GM23338 (cell line): ENCODE data around the gene PRKAR1B. TPM values are rescaled to one million over a fixed set of nuclear protein-coding genes. Genes with fewer than 3 reads are reported as not detected.

Experiments
- ATAC-seq: fragments of 200-7000 bp; cut with Tn5 transposase; 3 replicates; pipeline ENCODE4 v1.9.1; 2020
- DNase-seq: peaks from one replicate; pipeline ENCODE4 v3.0.0-alpha.2; 2015; ENCODE audit warnings: low spot score
- H2AFZ ChIP-seq: fragments of 200-600 bp; sonication (generic); 2 replicates; pipeline ENCODE4 v1.8.0; 2016; ENCODE audit warnings: antibody characterized with exemption, mild to moderate bottlenecking, moderate library complexity
- H3F3A ChIP-seq: fragments of 200-600 bp; sonication (generic); replicated peaks from 2 replicates; pipeline ENCODE4 v1.8.0; 2017; ENCODE audit warnings: antibody characterized with exemption, mixed run types, low read depth
- H3K27ac ChIP-seq: fragments of 200-600 bp; sonication (generic); 2 replicates; pipeline ENCODE4 v1.6.1; 2016; ENCODE audit warnings: low read depth
- H3K27me3 ChIP-seq: fragments of 200-600 bp; sonication (generic); 2 replicates; pipeline ENCODE4 v1.8.0; 2016; ENCODE audit warnings: mild to moderate bottlenecking, mixed run types, moderate library complexity; ENCODE audit not compliant: insufficient read depth
- H3K36me3 ChIP-seq: fragments of 200-600 bp; sonication (generic); 2 replicates; pipeline ENCODE4 v1.8.0; 2016; ENCODE audit warnings: mild to moderate bottlenecking; ENCODE audit not compliant: insufficient read depth
- H3K4me1 ChIP-seq: fragments of 200-600 bp; sonication (generic); 2 replicates; pipeline ENCODE4 v1.8.0; 2016; ENCODE audit warnings: mild to moderate bottlenecking, moderate library complexity; ENCODE audit not compliant: insufficient read depth
- H3K4me2 ChIP-seq: fragments of 200-600 bp; sonication (generic); 2 replicates; pipeline ENCODE4 v1.7.1; 2017; ENCODE audit warnings: mixed run types
- H3K4me3 ChIP-seq: fragments of 200-600 bp; sonication (generic); 2 replicates; pipeline ENCODE4 v1.6.1; 2016; ENCODE audit warnings: mixed run types
- H3K79me2 ChIP-seq: fragments of 200-600 bp; sonication (generic); replicated peaks from 2 replicates; pipeline ENCODE4 v1.8.0; 2017; ENCODE audit warnings: mild to moderate bottlenecking; ENCODE audit not compliant: insufficient read depth
- H3K9me2 ChIP-seq: fragments of 200-600 bp; sonication (generic); 2 replicates; pipeline ENCODE4 v1.8.0; 2017; ENCODE audit not compliant: insufficient read depth
- H4K20me1 ChIP-seq: fragments of 200-600 bp; sonication (generic); replicated peaks from 2 replicates; pipeline ENCODE4 v1.8.0; 2017; ENCODE audit warnings: mild to moderate bottlenecking; ENCODE audit not compliant: insufficient read depth
- H3K27ac Mint-ChIP-seq: 2 replicates; pipeline ENCODE4 v1.8.0; 2020; ENCODE audit warnings: inconsistent platforms, mild to moderate bottlenecking, moderate library complexity, mixed read lengths
- H3K27me3 Mint-ChIP-seq: 3 replicates; pipeline ENCODE4 v1.8.0; 2022; ENCODE audit warnings: low read depth, mild to moderate bottlenecking, moderate library complexity, mixed read lengths, inconsistent platforms; ENCODE audit not compliant: insufficient read depth, poor library complexity
- H3K36me3 Mint-ChIP-seq: 3 replicates; pipeline ENCODE4 v1.8.0; 2021; ENCODE audit warnings: low read depth, mild to moderate bottlenecking, inconsistent platforms, moderate library complexity, mixed read lengths
- H3K4me1 Mint-ChIP-seq: 3 replicates; pipeline ENCODE4 v1.8.0; 2020; ENCODE audit warnings: mild to moderate bottlenecking, inconsistent platforms, mixed read lengths
- H3K4me3 Mint-ChIP-seq: 3 replicates; pipeline ENCODE4 v1.8.0; 2021; ENCODE audit warnings: moderate library complexity, mild to moderate bottlenecking, inconsistent platforms, mixed read lengths
- H3K9me3 Mint-ChIP-seq: 3 replicates; pipeline ENCODE4 v1.8.0; 2020; ENCODE audit warnings: moderate library complexity, mild to moderate bottlenecking, inconsistent platforms, mixed read lengths
- CREB1 ChIP-seq: fragments of 250-450 bp; sonication (Bioruptor Pico); IDR thresholded peaks from 2 replicates; pipeline ENCODE4 v1.5.0; 2020; ENCODE audit warnings: low read depth, mild to moderate bottlenecking, moderate library complexity
- EZH2 ChIP-seq: fragments of 200-600 bp; sonication (generic); IDR thresholded peaks from one replicate; pipeline ENCODE4 v1.8.0; 2017; ENCODE audit warnings: antibody characterized with exemption, mild to moderate bottlenecking, low read depth; ENCODE audit not compliant: unreplicated experiment
- EZH2phosphoT487 ChIP-seq: fragments of 200-600 bp; sonication (generic); IDR thresholded peaks from one replicate; pipeline ENCODE4 v1.8.1; 2018; ENCODE audit warnings: antibody characterized with exemption; ENCODE audit not compliant: unreplicated experiment
- JUNB ChIP-seq: IDR thresholded peaks from one replicate; pipeline ENCODE4 v1.6.1; 2016; ENCODE audit warnings: antibody characterized with exemption; ENCODE audit not compliant: unreplicated experiment
- NANOG ChIP-seq: IDR thresholded peaks from 2 replicates; pipeline ENCODE4 v1.6.1; 2016; ENCODE audit warnings: antibody characterized with exemption, borderline replicate concordance
- POLR2AphosphoS5 ChIP-seq: IDR thresholded peaks from 2 replicates; pipeline ENCODE4 v1.6.1; 2016; ENCODE audit warnings: antibody characterized with exemption, low read depth
- STAT1 ChIP-seq: IDR thresholded peaks from one replicate; pipeline ENCODE4 v1.6.1; 2016; ENCODE audit warnings: antibody characterized with exemption; ENCODE audit not compliant: unreplicated experiment
- ZNF114 ChIP-seq: fragments of 250-450 bp; sonication (Bioruptor Pico); IDR thresholded peaks from 2 replicates; pipeline ENCODE4 v1.5.0; 2020; ENCODE audit warnings: mild to moderate bottlenecking, moderate library complexity
- ZNF331 ChIP-seq: fragments of 250-450 bp; sonication (Bioruptor Pico); IDR thresholded peaks from 2 replicates; pipeline ENCODE4 v1.5.0; 2020; ENCODE audit warnings: low read depth, mild to moderate bottlenecking, moderate library complexity
- polyA plus RNA-seq: library from polyadenylated mRNA; unstranded; fragments of >200 nt; fragmentation: Nextera tagmentation; extraction: Ambion mirVana; gene quantifications from 2 replicates; pipeline ENCODE4 v1.2.1, GENCODE V29; 2016
- total RNA-seq: library from RNA; depleted of rRNA; stranded (reverse); fragments of >200 nt; shearing (Covaris generic); gene quantifications from 2 replicates; pipeline ENCODE4 v1.2.3, GENCODE V29; 2014
- TF ChIP-seq, protein P1 (sequence below), 2 experiments: fragments of 200-600 bp in 1 of 2; sonication (generic) in 1 of 2; conservative IDR thresholded peaks; 2 replicates each; pipeline versions ENCODE4 v1.5.1 to v1.6.1; 2016 to 2017; ENCODE audit warnings: antibody characterized with exemption in 2 of 2, low read depth in 2 of 2, mild to moderate bottlenecking in 2 of 2, moderate library complexity in 1 of 2
- TF ChIP-seq, protein P2 (sequence below): fragments of 250-450 bp; sonication (Bioruptor Pico); IDR thresholded peaks from 2 replicates; pipeline ENCODE4 v1.5.0; 2020; ENCODE audit warnings: mild to moderate bottlenecking, moderate library complexity
- TF ChIP-seq, protein P3 (sequence below): IDR thresholded peaks from one replicate; pipeline ENCODE4 v1.6.1; 2018; ENCODE audit warnings: antibody characterized with exemption; ENCODE audit not compliant: unreplicated experiment

PRKAR1B gene
- total and polyA plus RNA-seq, 2 experiments from 2014 or later, result 35.7 to 36.7 TPM

DNA sequence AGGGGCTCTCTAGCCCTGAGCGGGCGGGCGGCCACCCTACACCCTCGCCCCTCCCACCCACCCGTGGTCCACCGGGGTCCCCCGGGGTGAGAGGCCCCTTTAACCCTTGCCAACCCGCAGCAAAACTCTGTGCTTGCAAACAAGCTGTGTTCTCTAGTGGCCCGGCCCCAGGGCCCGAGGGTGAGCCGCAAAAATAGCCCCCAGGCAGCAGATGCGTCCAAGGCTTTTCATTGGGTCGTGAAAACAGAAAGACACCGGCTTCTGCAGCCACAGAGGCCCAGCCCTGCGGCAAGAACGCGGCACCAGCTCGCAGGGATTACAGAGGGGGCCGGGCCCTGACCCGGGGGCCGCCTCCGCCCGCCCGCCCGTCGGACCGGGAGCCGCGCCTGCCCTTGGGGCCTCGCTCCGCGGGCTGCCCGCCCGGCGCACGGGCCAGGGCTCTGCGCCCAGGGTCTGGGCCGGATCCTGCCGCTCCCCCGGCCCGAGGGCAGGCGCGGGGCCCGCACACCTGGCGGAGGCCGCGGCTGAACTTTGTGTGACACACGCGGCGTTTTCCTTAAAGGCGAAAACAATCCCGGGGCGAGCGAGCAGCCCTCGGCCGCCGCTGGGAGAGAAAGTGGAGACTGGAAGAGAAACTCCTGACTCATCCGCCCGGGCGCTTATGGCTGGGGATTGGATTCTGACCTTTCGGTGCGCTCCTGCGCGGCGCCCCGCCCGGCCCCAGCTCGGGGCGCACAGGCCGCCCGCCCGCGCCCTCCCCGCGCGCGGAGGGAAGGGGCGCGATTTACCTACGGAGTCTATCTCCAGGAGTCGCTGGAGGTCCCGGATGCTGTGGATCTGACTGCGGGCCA, 210.2 kb downstream of the PRKAR1B start:
- no peaks in the 10 kb centered on the region; the same call in 1 of the 2 replicates for H4K20me1 ChIP-seq
- peaks cover 50% of the 10 kb centered on the region for H3K79me2 ChIP-seq
- ATAC-seq (no peak), DNase-seq (peak; percentile 65)
- peak overlapping the region; percentile 94 for H3K4me3 ChIP-seq
- no peak for TF ChIP-seq NANOG
- TF ChIP-seq EZH2, result no peak
- no peak for TF ChIP-seq JUNB
- TF ChIP-seq, protein P1, sequence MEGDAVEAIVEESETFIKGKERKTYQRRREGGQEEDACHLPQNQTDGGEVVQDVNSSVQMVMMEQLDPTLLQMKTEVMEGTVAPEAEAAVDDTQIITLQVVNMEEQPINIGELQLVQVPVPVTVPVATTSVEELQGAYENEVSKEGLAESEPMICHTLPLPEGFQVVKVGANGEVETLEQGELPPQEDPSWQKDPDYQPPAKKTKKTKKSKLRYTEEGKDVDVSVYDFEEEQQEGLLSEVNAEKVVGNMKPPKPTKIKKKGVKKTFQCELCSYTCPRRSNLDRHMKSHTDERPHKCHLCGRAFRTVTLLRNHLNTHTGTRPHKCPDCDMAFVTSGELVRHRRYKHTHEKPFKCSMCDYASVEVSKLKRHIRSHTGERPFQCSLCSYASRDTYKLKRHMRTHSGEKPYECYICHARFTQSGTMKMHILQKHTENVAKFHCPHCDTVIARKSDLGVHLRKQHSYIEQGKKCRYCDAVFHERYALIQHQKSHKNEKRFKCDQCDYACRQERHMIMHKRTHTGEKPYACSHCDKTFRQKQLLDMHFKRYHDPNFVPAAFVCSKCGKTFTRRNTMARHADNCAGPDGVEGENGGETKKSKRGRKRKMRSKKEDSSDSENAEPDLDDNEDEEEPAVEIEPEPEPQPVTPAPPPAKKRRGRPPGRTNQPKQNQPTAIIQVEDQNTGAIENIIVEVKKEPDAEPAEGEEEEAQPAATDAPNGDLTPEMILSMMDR (conservative IDR thresholded peaks at IDR 0.05; ENCODE audit: low read depth in 2 of 2), result no peak
- TF ChIP-seq ZNF331 (CRISPR knock-in tag), result no peak
- TF ChIP-seq, protein P2, sequence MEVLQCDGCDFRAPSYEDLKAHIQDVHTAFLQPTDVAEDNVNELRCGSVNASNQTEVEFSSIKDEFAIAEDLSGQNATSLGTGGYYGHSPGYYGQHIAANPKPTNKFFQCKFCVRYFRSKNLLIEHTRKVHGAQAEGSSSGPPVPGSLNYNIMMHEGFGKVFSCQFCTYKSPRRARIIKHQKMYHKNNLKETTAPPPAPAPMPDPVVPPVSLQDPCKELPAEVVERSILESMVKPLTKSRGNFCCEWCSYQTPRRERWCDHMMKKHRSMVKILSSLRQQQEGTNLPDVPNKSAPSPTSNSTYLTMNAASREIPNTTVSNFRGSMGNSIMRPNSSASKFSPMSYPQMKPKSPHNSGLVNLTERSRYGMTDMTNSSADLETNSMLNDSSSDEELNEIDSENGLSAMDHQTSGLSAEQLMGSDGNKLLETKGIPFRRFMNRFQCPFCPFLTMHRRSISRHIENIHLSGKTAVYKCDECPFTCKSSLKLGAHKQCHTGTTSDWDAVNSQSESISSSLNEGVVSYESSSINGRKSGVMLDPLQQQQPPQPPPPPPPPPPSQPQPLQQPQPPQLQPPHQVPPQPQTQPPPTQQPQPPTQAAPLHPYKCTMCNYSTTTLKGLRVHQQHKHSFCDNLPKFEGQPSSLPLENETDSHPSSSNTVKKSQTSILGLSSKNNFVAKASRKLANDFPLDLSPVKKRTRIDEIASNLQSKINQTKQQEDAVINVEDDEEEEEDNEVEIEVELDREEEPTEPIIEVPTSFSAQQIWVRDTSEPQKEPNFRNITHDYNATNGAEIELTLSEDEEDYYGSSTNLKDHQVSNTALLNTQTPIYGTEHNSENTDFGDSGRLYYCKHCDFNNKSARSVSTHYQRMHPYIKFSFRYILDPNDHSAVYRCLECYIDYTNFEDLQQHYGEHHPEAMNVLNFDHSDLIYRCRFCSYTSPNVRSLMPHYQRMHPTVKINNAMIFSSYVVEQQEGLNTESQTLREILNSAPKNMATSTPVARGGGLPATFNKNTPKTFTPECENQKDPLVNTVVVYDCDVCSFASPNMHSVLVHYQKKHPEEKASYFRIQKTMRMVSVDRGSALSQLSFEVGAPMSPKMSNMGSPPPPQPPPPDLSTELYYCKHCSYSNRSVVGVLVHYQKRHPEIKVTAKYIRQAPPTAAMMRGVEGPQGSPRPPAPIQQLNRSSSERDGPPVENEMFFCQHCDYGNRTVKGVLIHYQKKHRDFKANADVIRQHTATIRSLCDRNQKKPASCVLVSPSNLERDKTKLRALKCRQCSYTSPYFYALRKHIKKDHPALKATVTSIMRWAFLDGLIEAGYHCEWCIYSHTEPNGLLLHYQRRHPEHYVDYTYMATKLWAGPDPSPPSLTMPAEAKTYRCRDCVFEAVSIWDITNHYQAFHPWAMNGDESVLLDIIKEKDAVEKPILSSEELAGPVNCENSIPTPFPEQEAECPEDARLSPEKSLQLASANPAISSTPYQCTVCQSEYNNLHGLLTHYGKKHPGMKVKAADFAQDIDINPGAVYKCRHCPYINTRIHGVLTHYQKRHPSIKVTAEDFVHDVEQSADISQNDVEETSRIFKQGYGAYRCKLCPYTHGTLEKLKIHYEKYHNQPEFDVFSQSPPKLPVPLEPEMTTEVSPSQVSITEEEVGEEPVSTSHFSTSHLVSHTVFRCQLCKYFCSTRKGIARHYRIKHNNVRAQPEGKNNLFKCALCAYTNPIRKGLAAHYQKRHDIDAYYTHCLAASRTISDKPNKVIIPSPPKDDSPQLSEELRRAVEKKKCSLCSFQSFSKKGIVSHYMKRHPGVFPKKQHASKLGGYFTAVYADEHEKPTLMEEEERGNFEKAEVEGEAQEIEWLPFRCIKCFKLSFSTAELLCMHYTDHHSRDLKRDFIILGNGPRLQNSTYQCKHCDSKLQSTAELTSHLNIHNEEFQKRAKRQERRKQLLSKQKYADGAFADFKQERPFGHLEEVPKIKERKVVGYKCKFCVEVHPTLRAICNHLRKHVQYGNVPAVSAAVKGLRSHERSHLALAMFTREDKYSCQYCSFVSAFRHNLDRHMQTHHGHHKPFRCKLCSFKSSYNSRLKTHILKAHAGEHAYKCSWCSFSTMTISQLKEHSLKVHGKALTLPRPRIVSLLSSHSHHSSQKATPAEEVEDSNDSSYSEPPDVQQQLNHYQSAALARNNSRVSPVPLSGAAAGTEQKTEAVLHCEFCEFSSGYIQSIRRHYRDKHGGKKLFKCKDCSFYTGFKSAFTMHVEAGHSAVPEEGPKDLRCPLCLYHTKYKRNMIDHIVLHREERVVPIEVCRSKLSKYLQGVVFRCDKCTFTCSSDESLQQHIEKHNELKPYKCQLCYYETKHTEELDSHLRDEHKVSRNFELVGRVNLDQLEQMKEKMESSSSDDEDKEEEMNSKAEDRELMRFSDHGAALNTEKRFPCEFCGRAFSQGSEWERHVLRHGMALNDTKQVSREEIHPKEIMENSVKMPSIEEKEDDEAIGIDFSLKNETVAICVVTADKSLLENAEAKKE (CRISPR knock-in tag), result no peak
- TF ChIP-seq, protein P3, sequence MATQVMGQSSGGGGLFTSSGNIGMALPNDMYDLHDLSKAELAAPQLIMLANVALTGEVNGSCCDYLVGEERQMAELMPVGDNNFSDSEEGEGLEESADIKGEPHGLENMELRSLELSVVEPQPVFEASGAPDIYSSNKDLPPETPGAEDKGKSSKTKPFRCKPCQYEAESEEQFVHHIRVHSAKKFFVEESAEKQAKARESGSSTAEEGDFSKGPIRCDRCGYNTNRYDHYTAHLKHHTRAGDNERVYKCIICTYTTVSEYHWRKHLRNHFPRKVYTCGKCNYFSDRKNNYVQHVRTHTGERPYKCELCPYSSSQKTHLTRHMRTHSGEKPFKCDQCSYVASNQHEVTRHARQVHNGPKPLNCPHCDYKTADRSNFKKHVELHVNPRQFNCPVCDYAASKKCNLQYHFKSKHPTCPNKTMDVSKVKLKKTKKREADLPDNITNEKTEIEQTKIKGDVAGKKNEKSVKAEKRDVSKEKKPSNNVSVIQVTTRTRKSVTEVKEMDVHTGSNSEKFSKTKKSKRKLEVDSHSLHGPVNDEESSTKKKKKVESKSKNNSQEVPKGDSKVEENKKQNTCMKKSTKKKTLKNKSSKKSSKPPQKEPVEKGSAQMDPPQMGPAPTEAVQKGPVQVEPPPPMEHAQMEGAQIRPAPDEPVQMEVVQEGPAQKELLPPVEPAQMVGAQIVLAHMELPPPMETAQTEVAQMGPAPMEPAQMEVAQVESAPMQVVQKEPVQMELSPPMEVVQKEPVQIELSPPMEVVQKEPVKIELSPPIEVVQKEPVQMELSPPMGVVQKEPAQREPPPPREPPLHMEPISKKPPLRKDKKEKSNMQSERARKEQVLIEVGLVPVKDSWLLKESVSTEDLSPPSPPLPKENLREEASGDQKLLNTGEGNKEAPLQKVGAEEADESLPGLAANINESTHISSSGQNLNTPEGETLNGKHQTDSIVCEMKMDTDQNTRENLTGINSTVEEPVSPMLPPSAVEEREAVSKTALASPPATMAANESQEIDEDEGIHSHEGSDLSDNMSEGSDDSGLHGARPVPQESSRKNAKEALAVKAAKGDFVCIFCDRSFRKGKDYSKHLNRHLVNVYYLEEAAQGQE, result no peak
- TF ChIP-seq EZH2phosphoT487, result no peak
- no peak for TF ChIP-seq STAT1
- no peak for TF ChIP-seq ZNF114 (CRISPR knock-in tag)
- no peak for TF ChIP-seq CREB1
- no peak for TF ChIP-seq POLR2AphosphoS5
- H3F3A ChIP-seq, result peaks cover 15% of the 10 kb centered on the region
- peaks cover 32% of the 10 kb centered on the region for H3K27me3 ChIP-seq
- Mint-ChIP-seq H3K4me1 (peaks cover 35% of the 10 kb centered on the region), H3K4me3 (peak overlapping the region; percentile 83), H3K36me3 (peaks cover 23% of the 10 kb centered on the region), H3K9me3 (no peaks in the 10 kb centered on the region; the same call in 1 of the 3 replicates), H3K27me3 (peaks cover 40% of the 10 kb centered on the region), H3K27ac (peak overlapping the region; percentile 95; the same call in 1 of the 2 replicates)
- H3K4me2 ChIP-seq, result peak overlapping the region; percentile 97
- peaks cover 30% of the 10 kb centered on the region for H3K4me1 ChIP-seq
- H2AFZ ChIP-seq, result no peak overlapping the region
- H3K9me2 ChIP-seq, result no peaks in the 10 kb centered on the region
- no peaks in the 10 kb centered on the region for H3K36me3 ChIP-seq
- no peak overlapping the region; the same call in 1 of the 2 replicates for H3K27ac ChIP-seq
